Loucy (cell line): Measurements from ENCODE around the gene MACF1.

Experiments used
- CTCF ChIP-seq: fragments of 200-600 bp; sonication (generic); conservative IDR thresholded peaks from 2 replicates; pipeline ENCODE4 v1.5.1; 2014; ENCODE audit warnings: mild to moderate bottlenecking, antibody characterized with exemption, low read length
- EZH2phosphoT487 ChIP-seq: fragments of 200-600 bp; IDR thresholded peaks from 2 replicates; pipeline ENCODE4 v1.6.1; 2018; ENCODE audit warnings: antibody characterized with exemption, mild to moderate bottlenecking, moderate library complexity, borderline replicate concordance

GRCh38 chr1:39261712-39262221, 57.3 kb downstream of the MACF1 start:
- TF ChIP-seq CTCF = no peak
- no peak for TF ChIP-seq EZH2phosphoT487
